Measurements from ENCODE around the gene OR14A16. TPM values are rescaled to one million over a fixed set of nuclear protein-coding genes. Genes with fewer than 3 reads are reported as not detected.

The OR14A16 gene, protein sequence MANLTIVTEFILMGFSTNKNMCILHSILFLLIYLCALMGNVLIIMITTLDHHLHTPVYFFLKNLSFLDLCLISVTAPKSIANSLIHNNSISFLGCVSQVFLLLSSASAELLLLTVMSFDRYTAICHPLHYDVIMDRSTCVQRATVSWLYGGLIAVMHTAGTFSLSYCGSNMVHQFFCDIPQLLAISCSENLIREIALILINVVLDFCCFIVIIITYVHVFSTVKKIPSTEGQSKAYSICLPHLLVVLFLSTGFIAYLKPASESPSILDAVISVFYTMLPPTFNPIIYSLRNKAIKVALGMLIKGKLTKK
- total RNA-seq: not detected in 2 replicates

DNA sequence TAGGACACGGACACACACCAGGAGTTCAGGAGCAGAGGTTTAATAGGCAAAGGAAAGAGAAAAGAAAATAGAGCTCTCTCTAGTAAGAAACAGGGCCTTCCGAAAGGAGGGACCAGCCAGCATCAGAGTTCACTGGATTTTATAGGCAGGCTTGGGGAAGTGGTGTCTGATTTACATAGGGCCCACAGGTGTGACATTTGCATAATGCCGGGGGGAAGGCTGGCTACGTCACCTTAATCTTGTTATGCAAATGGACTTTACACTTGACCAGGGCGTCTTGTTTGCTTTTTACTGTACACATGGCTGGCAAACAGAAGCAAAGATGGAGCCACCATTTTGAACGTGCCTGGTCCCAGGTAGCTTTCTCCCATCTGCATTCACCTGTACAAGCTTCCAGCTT lies at the start of gene OR14A16:
TSS of gene OR14A16 (minus strand) at position 97 of the 400 bp plus-strand sequence. CDS start 8,390 bp downstream, outside the sequence.

DNA sequence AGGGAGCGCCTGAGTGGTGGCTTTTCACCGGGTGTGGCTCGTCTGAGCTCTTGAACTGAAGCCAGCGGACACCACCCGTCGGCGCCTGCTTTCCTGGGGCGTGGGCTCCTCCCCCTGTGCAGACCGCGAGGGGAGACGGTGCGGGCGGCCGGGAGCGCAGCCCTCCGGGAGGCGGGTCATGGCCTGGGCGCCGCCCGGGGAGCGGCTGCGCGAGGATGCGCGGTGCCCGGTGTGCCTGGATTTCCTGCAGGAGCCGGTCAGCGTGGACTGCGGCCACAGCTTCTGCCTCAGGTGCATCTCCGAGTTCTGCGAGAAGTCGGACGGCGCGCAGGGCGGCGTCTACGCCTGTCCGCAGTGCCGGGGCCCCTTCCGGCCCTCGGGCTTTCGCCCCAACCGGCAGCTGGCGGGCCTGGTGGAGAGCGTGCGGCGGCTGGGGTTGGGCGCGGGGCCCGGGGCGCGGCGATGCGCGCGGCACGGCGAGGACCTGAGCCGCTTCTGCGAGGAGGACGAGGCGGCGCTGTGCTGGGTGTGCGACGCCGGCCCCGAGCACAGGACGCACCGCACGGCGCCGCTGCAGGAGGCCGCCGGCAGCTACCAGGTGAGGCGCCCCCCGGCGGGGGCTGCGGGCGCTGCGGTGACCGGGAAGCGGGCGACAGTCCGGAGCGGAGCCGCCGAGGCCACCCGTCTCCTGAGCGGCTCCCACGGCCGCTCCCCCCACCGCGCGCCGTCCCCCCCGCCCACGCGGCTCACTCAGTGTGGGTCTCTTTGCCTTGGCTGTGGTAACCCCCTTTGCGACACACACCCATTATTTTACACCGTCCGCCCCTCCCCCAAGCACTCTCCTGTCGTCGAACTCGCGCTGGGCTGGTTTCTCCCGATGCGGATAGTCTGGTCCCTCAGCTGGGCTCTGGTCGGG lies 33.4 kb upstream of the OR14A16 start, which contains the start of gene TRIM58:
TSS of gene TRIM58 (plus strand) at position 119 of the 916 bp plus-strand sequence. CDS start at position 179, 60 bp downstream.

DNA sequence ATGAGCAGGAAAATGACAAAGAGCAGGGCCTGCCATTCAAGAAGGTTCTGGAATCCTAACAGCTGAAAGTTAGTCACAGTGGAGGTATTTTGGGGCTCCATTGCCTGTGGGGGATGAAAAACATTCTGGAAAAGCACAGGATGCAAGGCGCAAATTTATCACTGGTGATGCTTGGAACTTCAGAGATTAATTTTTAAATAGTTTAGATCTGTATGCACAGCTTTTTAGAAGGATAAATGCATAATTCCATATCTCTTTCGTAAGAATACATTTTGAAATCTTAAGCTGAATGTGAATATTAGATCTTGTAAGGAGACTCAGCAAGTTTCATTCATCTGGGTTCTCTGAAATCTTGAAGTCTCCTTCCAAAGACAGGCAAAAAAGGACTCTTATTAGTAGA lies 17.9 kb upstream of the OR14A16 start, which contains the start of gene OR11L1:
TSS of gene OR11L1 (minus strand) at position 101 of the 400 bp plus-strand sequence. CDS start at position 101, 0 bp downstream.

Other genes with a start within 250 kb of the OR14A16 start
- gene OR2G2, start 235.8 kb downstream of the OR14A16 start, total RNA-seq: not detected in 2 replicates
- gene OR2G3, start 218.5 kb downstream of the OR14A16 start, total RNA-seq: 0.29 TPM in 1 of 2 replicates, not detected in the other
- not detected in 2 replicates for gene OR13G1, start 144.4 kb downstream of the OR14A16 start, total RNA-seq
- gene OR6F1, start 107.5 kb downstream of the OR14A16 start, total RNA-seq: not detected in 2 replicates
- not detected in 2 replicates for gene OR14K1, start 85.5 kb downstream of the OR14A16 start, total RNA-seq
- gene OR14A2, start 76.0 kb downstream of the OR14A16 start, total RNA-seq: not detected in 2 replicates
- gene OR1C1, start 63.6 kb downstream of the OR14A16 start, total RNA-seq: not detected in 2 replicates
- not detected in 2 replicates for gene OR11L1, start 17.8 kb upstream of the OR14A16 start, total RNA-seq
- under 0.01 TPM in 1 of 2 replicates, not detected in the other for gene TRIM58, start 33.1 kb upstream of the OR14A16 start, total RNA-seq
- not detected in 2 replicates for gene OR2W3, start 71.5 kb upstream of the OR14A16 start, total RNA-seq
- gene OR2T8, start 96.1 kb upstream of the OR14A16 start, total RNA-seq: not detected in 2 replicates
- gene OR2AJ1, start 100.8 kb upstream of the OR14A16 start, total RNA-seq: not detected in 2 replicates
- gene OR2L8, start 124.7 kb upstream of the OR14A16 start, total RNA-seq: not detected in 2 replicates
- gene OR2AK2, start 141.1 kb upstream of the OR14A16 start, total RNA-seq: not detected in 2 replicates
- gene OR2L5, start 189.5 kb upstream of the OR14A16 start, total RNA-seq: not detected in 2 replicates
- under 0.01 TPM in 1 of 2 replicates, not detected in the other for gene OR2L2, start 206.0 kb upstream of the OR14A16 start, total RNA-seq
- not detected in 2 replicates for gene OR2L3, start 222.7 kb upstream of the OR14A16 start, total RNA-seq

Measured in smooth muscle cell of trachea (primary cell).